ENCODE data around the gene NPLOC4.

The NPLOC4 gene

DNA sequence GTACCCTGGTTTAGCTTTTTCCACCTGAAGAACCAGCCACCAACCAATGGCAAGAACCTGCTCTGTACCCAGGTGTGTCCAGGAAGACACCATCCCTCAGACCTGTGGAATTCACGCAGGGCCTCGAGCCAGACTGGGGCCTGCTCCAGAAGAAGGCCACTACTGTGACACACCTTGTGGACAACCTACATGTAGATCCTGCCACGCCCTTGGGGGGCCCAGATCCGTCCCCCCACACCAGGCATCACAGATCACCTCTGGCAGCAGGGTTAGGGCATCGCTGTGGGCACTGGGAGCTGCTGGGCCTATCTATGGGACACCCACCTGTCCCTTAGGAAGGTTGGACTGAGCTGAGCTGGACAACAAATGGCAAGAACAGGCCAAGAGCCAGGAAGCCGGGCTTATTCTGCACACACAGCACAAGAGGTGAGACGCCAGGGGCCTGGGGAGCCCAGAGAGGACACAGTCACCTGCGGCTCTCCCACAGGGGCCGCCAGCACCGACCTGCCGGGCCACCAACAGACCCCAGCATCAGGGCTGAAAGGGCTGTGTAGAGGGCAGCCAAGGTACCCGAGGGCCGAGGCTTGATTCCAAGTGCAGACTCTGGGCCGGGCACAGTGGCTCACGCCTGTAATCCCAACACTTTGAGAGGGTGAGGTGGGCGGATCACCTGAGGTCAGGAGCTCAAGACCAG lies 92.5 kb downstream of the NPLOC4 start:
- H3K9me3 Mint-ChIP-seq = no peaks in the 10 kb centered on the region
- no peak overlapping the region for H3K27ac Mint-ChIP-seq
- H3K27me3 Mint-ChIP-seq = no peaks in the 10 kb centered on the region
- peaks cover 4% of the 10 kb centered on the region for H3K4me1 Mint-ChIP-seq
- no peak overlapping the region for H3K4me3 Mint-ChIP-seq
- peaks cover 5% of the 10 kb centered on the region for H3K36me3 Mint-ChIP-seq

DNA sequence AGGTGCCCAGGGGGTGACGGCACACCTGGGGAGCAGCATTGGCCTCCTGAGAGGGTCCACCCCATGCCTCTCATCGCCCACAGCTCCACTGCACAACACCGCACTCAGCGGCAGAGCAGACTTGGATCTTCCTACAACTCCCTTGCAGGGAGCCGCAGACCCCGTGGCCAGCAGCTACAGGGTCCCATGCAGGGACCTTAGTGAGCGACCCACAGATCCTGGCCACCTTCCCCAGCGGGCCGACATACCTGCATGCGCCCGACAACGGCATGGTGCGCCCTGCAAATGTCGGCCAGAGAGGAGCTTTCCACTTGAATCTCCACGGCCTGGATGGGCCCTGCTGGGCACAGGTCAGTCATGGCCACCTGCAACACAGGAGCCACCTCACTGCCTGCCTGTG lies 93.2 kb downstream of the NPLOC4 start:
- peaks cover 5% of the 10 kb centered on the region for H3K36me3 Mint-ChIP-seq
- no peaks in the 10 kb centered on the region for H3K9me3 Mint-ChIP-seq
- no peaks in the 10 kb centered on the region for H3K4me1 Mint-ChIP-seq
- H3K4me3 Mint-ChIP-seq = no peak overlapping the region
- no peaks in the 10 kb centered on the region for H3K27me3 Mint-ChIP-seq
- H3K27ac Mint-ChIP-seq = no peak overlapping the region

DNA sequence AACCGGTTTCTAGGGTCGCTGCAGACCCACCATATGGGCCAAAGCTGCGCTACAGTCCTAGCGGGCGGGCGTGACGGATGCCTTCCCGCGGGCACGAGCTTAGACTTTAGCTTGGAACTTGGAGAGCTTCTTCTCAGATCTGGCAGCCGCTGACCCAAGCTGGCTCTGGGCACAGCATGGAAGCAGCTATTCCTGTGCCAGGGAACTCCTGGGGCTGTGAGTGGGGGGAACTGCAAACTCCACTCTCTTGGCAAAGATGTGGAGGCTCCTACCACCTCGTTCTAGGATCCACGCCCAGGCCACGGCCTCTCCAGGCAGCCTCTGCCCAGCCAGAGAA lies 93.6 kb downstream of the NPLOC4 start:
- Mint-ChIP-seq H3K27ac (no peak overlapping the region), H3K4me3 (no peak overlapping the region), H3K4me1 (no peaks in the 10 kb centered on the region), H3K36me3 (peaks cover 5% of the 10 kb centered on the region), H3K27me3 (no peaks in the 10 kb centered on the region), H3K9me3 (no peaks in the 10 kb centered on the region)

DNA sequence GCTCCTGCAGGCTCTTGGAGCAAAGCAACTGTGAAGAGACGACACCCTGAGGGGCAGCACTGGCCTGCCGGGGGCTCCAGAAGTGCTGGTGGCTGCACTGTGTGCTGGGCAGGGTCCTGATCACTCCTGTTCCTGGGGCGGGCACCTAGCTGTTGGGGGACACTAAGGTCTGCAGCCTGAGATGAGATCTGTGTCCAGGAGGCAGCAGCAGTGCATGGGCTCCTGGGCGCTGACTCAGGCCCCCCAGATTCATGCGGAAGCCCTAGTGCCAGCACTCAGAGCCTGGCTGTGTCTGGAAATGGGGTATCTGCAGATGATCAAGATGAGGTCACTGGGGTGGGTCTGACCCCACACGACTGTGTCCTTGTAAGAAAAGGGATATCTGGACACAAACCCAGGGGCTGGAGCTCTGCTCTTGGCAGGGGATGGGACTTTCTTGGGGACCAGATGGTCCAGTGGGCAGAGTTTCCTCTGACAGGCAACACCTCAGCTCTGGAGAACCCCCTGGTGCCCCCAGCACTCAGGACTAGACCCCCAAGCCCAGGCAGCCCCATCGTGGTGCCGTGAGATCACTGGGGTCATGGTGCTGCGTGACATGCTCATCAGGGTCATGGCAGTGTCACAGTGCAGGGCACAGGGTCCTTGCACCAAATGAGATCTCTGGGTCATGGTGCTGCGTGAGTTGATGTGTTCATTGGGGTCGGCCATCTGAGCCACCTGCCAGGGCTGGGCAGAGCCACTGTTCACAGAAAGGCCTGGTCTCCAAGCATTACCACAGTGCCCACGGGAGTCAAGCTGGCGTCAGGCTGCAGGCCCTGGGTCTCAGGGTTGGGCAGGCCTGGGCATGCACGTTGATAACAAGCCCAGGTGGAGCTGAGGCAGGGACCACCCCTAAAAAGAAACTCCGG lies 94.2 kb downstream of the NPLOC4 start:
- Mint-ChIP-seq H3K36me3 (peaks cover 5% of the 10 kb centered on the region), H3K4me3 (no peak overlapping the region)

DNA sequence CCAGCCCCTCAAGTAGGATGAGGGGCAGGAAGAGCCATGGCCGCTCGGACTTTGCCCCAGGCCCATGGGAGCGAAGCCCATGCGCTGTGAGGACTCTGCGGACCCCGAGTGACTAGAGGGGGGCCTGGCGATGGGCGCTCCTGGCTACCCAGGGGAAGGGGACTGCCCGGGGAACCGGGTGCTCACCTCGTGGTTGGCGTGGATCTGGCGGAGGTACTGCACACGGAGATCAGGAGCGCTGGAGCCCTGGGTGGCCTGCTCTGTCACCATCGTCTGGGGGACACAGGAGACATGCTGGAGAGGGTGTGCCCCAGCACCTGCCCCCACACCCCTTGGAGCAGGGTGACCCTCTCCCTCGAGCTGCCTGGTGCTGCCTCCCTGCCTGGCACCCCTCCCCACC lies 95.8 kb downstream of the NPLOC4 start:
- H3K4me3 Mint-ChIP-seq = no peak overlapping the region
- no peak overlapping the region for H3K27ac Mint-ChIP-seq
- peaks cover 1% of the 10 kb centered on the region for H3K36me3 Mint-ChIP-seq
- H3K27me3 Mint-ChIP-seq = no peaks in the 10 kb centered on the region
- H3K9me3 Mint-ChIP-seq = no peaks in the 10 kb centered on the region
- H3K4me1 Mint-ChIP-seq = no peaks in the 10 kb centered on the region

More for the DNA sequence above, 94.2 kb downstream of the NPLOC4 start:
- Mint-ChIP-seq H3K4me1 (no peaks in the 10 kb centered on the region), H3K9me3 (no peaks in the 10 kb centered on the region), H3K27ac (no peak overlapping the region), H3K27me3 (no peaks in the 10 kb centered on the region)

DNA sequence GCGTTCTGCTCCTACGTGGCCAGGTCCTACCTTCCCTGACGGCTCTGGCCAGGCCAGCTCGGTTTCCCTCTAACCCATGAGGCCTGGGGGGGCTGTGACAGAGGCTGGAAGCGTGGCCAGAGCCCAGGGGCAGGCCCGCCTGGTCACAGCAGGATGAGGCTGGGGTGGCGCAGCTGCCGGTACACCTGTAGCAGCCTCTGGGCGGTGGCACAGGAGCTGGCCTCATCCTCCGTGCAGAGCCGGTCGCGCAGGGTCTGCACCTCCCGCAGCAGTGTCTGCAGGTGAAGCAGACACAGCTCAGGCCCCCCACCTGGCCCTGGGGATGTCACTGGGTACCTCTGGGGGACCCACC lies 96.3 kb downstream of the NPLOC4 start:
- H3K36me3 Mint-ChIP-seq = no peaks in the 10 kb centered on the region
- no peak overlapping the region for H3K4me3 Mint-ChIP-seq
- peaks cover 1% of the 10 kb centered on the region for H3K27me3 Mint-ChIP-seq
- no peaks in the 10 kb centered on the region for H3K4me1 Mint-ChIP-seq
- no peaks in the 10 kb centered on the region for H3K9me3 Mint-ChIP-seq
- no peak overlapping the region for H3K27ac Mint-ChIP-seq

DNA sequence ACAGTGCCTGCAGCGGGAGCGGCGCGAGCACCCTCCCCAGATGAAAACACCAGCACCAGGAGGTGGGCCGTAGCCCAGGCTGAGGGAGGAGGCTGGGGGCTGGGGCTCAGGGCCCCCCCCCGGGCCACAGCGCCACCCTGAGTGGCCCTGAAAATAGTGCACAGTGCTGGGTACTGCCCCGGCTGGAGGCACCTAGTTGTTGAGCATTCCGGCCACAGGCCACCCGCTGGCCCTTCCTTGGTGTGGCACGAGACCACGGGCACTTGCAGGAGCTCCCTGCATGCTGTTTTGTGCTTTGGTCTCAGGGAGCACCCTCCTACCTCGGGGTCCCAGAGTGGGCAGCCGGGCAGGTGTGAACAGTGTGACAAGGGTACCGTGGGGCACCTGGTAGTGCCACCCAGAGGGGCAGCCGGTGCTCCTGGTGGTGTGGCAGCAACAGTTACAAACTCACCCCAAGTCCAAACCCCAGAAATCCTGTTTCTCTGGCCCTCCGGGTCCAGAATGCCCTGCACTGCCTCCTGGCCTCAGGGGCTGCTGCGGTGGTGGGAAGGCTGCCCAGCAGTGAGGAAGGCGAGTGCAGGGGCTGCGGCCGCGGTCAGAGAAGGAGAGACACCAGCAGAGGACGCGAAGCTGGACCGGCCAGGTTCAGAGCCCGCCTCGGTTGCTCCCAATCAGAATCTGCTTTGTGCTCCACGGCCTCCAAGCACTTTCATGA lies 96.8 kb downstream of the NPLOC4 start:
- no peak overlapping the region for H3K27ac Mint-ChIP-seq
- H3K9me3 Mint-ChIP-seq = no peaks in the 10 kb centered on the region
- peaks cover 1% of the 10 kb centered on the region for H3K27me3 Mint-ChIP-seq
- no peak overlapping the region for H3K4me3 Mint-ChIP-seq
- no peaks in the 10 kb centered on the region for H3K4me1 Mint-ChIP-seq
- no peaks in the 10 kb centered on the region for H3K36me3 Mint-ChIP-seq

DNA sequence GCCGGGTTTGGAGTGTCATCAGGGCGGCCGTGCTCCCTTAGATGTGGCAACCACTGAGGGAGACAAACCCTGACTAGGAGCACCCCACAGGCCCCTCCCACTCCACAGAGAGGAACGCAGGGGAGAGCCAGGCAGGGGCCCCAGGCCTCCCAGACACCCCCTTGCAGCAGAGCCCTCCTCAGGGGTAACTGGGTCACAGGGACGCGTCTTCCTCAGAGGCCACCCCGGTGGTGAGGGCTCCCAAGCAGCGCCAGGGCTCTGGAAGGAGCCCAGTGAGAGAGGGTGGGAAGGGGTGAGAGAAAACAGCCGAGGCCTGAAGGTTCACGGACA lies 97.4 kb downstream of the NPLOC4 start:
- Mint-ChIP-seq H3K36me3 (no peaks in the 10 kb centered on the region), H3K4me1 (no peaks in the 10 kb centered on the region), H3K27ac (no peak overlapping the region), H3K4me3 (no peak overlapping the region), H3K27me3 (peaks cover 1% of the 10 kb centered on the region), H3K9me3 (no peaks in the 10 kb centered on the region)

DNA sequence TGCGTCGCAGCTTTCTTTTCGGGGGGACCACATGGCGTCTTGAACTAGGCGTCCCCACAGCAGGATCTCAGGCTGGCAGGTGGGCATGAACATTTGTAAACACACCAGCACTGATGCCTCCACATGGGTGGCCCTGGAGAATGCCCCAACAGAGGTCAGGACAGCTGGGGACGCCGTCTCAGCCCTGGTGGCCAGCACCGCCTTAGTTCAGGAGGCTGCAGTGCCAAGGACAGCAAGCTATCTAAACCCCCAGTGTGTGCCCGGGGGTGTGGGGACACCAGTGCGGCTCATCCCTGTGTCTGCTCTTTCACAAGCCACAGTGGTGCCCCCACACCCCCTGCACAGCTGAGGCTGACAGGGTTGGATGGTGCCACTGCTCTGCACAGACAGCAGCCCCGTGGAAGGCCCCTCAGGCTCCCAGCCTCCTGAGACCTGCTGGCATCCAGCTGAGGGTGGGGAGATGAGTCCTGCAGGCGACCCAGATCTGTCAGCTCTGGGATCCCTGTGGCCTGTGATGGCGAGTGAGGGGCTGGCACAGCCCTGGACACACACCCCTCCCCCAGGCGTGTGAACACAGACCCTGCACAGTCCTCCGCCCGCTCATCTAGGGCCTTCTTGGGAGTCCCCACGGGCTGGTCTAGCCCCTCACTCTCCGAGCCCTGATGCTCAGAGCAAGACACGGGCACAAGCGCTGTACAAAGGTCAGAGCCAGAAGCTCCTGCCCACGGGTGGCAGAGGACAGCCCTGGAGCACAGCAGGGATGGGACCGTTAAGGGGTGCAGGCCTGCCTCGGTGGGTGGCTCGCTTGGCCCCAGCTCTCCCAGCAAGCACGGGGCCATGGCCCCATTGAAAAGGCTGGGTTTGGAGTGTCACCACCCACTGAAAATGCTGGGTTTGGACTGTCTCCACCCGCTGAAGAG lies 98.0 kb downstream of the NPLOC4 start:
- Mint-ChIP-seq H3K4me3 (no peak overlapping the region), H3K9me3 (no peaks in the 10 kb centered on the region), H3K27ac (no peak overlapping the region), H3K27me3 (peaks cover 1% of the 10 kb centered on the region), H3K4me1 (no peaks in the 10 kb centered on the region), H3K36me3 (no peaks in the 10 kb centered on the region)

DNA sequence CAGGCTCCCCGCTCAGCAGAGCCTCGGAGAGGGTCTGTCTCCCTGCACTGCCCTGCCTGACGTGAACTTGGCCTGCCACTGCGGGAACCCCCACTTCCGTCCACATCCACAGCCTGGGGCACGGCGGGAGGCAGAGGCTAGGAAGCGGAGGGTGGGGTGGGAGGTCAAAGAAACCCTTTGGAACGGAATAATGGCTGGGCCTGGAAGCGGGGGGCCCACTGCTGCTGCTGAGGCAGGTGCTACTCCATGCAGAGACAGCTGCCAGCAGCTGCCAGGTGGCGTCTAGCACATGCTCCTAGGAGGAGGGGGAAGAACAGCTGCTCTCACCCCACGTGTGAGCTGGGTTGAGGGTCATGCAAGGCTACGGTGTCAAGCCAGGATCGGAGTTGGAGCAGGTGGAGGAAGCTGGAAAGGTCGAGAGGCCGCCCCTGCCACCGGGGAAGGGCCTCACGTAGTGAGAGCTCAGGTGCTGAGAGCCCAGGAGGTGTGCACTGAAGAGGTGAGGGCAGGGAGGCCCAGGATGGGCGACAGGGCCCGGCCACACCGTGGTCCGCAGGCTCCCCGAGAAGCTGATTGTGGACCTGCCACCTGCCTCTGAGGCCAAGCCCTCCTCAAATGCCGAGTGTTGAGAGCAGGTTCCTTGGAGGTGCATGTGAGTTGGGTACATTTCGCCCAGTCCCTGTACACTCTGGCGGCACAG lies 98.9 kb downstream of the NPLOC4 start:
- Mint-ChIP-seq H3K4me3 (no peak overlapping the region), H3K27me3 (peaks cover 2% of the 10 kb centered on the region), H3K4me1 (no peaks in the 10 kb centered on the region), H3K9me3 (no peaks in the 10 kb centered on the region), H3K36me3 (no peaks in the 10 kb centered on the region), H3K27ac (peak overlapping the region; percentile 53)

DNA sequence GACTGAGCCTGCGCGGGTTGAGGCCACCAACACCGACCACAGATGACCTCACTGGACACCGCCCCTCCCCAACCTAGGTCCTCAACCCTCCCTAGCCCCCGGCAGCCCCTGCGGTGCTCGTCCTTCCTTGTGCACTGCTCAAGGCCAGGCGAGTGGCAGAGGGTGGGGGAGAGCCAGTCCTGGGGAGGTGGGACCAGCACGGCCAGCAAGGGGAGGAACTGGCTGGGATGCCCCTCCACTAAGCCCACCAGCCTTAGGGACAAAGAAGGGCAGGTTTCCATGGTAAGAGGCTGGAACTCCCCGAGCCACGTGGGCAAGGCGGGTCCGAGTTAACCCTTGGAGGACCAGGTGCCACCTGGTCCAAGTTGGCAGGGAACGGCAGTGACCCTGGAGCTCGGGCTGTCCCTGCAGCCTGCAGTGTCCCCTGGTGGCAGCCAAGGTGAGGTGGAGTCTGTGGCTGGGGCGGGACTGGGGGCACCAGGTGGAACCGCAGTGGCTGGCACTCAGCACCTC lies 99.5 kb downstream of the NPLOC4 start:
- H3K36me3 Mint-ChIP-seq = no peaks in the 10 kb centered on the region
- H3K27ac Mint-ChIP-seq = no peak overlapping the region
- H3K4me1 Mint-ChIP-seq = no peaks in the 10 kb centered on the region
- no peaks in the 10 kb centered on the region for H3K9me3 Mint-ChIP-seq
- H3K4me3 Mint-ChIP-seq = no peak overlapping the region
- peaks cover 2% of the 10 kb centered on the region for H3K27me3 Mint-ChIP-seq

DNA sequence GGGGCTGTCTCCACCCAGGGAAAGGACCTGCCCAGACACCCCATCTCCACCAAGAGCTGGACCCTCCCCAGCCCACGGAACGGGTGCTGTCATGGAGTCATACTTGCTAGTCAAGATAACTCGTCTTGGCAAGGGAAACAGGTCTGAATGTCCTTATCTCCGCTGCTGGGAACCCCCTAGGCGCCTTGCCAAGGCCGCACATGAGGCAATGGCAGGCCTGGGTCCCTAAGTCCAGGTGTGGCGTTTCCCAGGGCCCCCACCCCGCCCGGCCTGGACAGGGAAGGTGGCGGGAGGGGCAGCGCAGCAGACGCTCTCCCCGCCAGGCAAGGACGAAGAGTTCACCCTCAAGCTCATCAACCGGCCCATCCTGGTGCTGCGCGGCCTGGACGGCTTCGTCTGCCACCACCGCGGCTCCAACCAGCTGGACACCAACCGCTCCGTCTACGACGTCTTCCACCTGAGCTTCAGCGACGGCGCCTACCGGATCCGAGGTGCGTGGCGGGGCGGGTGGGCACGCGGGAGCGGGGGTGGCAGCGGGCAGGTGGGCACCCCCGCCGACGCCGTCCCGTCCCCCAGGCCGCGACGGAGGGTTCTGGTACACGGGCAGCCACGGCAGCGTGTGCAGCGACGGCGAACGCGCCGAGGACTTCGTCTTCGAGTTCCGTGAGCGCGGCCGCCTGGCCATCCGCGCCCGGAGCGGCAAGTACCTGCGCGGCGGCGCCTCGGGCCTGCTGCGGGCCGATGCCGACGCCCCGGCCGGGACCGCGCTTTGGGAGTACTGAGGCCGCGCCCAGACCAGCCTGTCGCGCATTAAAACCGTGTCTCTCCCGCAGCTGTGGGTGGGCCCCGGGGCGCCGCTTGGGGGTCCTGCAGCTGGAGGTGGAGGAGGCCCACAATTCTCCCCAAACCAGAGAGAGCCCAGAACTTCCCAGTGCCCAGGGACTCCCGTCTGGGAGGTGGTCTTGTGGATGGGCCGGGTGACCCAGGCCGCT lies 100.3 kb downstream of the NPLOC4 start:
- Mint-ChIP-seq H3K27me3 (peaks cover 2% of the 10 kb centered on the region), H3K4me1 (no peaks in the 10 kb centered on the region), H3K9me3 (no peaks in the 10 kb centered on the region), H3K36me3 (no peaks in the 10 kb centered on the region), H3K4me3 (no peak overlapping the region), H3K27ac (peak overlapping the region; percentile 31)

DNA sequence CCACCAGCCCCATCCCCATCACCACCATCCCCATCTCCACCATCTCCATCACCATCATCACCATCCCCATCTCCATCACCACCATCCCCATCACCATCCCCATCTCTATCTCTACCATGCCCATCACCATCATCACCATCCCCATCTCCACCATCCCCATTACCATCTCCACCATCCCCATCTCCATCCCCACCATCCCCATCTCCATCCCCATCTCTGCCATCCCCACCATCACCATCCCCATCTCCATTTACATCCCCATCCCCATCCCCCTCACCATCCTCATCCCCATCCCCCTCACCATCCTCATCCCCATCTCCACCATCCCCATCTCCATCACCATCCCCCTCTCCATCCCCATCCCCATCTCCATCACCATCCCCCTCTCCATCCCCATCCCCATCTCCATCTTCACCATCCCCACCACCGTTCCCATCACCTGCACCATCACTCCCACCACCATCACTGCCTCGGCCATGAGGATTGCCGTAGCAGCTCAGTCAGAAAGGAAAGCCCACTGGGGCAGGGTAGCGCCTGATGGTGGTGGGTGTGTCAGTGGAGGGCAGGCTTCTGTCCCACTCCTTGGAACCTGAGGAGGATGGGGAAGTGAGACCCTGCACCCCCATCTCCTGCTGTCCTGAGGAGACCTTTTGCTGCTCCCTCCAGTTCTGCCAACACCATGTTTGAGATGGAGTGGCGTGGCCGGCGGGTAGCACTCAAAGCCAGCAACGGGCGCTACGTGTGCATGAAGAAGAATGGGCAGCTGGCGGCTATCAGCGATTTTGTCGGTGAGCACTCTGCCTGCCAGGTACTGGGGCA lies 101.2 kb downstream of the NPLOC4 start:
- Mint-ChIP-seq H3K36me3 (no peaks in the 10 kb centered on the region), H3K27me3 (peaks cover 2% of the 10 kb centered on the region), H3K27ac (no peak overlapping the region), H3K4me3 (no peak overlapping the region), H3K9me3 (no peaks in the 10 kb centered on the region), H3K4me1 (no peaks in the 10 kb centered on the region)

All from activated naive CD4-positive, alpha-beta T cell treated with anti-CD3 and anti-CD28 coated beads, Interleukin-2, amount 50 U/mL, for 24 hours (primary cell).